Activated B cell treated with CpG ODN at 0.5 μM for 24 hours (primary cell): ENCODE measurements around the gene MXRA5. TPM values are rescaled to one million over a fixed set of nuclear protein-coding genes. Genes with fewer than 3 reads are reported as not detected.

Experiments
- ATAC-seq: fragments of 200-7000 bp; cut with Tn5 transposase; one replicate; pipeline ENCODE4 v1.10.0; 2021; ENCODE audit warnings: low read depth, mild to moderate bottlenecking, moderate library complexity
- CTCF ChIA-PET: fragments of 350-600 bp; sonication (Branson Sonifier 250); formaldehyde crosslinking; loops from one replicate; lab custom pipeline; 2021; ENCODE audit warnings: antibody characterized with exemption; lab: Charles Lee
- POLR2A ChIA-PET: fragments of 350-600 bp; sonication (Branson Sonifier 250); formaldehyde crosslinking; loops from one replicate; lab custom pipeline; 2021; ENCODE audit warnings: antibody characterized with exemption; lab: Charles Lee
- DNase-seq: peaks from one replicate; pipeline ENCODE4 v3.0.0; 2022
- H3K27ac Mint-ChIP-seq: one replicate; pipeline ENCODE4 v1.8.0; 2020; ENCODE audit warnings: mixed read lengths
- H3K27me3 Mint-ChIP-seq: one replicate; pipeline ENCODE4 v1.8.0; 2021; ENCODE audit warnings: mixed read lengths
- H3K36me3 Mint-ChIP-seq: one replicate; pipeline ENCODE4 v1.8.0; 2021; ENCODE audit warnings: low read depth, mixed read lengths
- H3K4me1 Mint-ChIP-seq: one replicate; pipeline ENCODE4 v1.8.0; 2021; ENCODE audit warnings: mixed read lengths
- H3K4me3 Mint-ChIP-seq: one replicate; pipeline ENCODE4 v1.8.0; 2020; ENCODE audit warnings: mild to moderate bottlenecking, mixed read lengths
- H3K9me3 Mint-ChIP-seq: one replicate; pipeline ENCODE4 v1.8.0; 2020; ENCODE audit warnings: mixed read lengths
- CTCF ChIP-seq: fragments of 200-600 bp; IDR thresholded peaks from one replicate; pipeline ENCODE4 v1.8.0; 2022; ENCODE audit warnings: antibody characterized with exemption, mild to moderate bottlenecking
- intact Hi-C: fragments of 100-400 bp; cut with micrococcal nuclease; formaldehyde crosslinking; loops from one replicate; pipeline ENCODE4 v1.15.1; 2024
- total RNA-seq: library from RNA; stranded (reverse); gene quantifications from 2 replicates; pipeline ENCODE4 v1.2.3, GENCODE V29; 2022

Gene MXRA5
- total RNA-seq, 1 donor from 2014 or later: not detected

- H3K4me1 Mint-ChIP-seq: no peaks in the 10 kb centered on the region
- H3K27me3 Mint-ChIP-seq: no peaks in the 10 kb centered on the region
- DNase-seq (no peak), ATAC-seq (no peak)
- no peaks in the 10 kb centered on the region for H3K36me3 Mint-ChIP-seq
- CTCF ChIA-PET: no interaction called here
- TF ChIP-seq CTCF: no peak
- intact Hi-C loops: no loop called here
- H3K4me3 Mint-ChIP-seq: no peak overlapping the region
- H3K27ac Mint-ChIP-seq: no peak overlapping the region
- no peaks in the 10 kb centered on the region for H3K9me3 Mint-ChIP-seq
- POLR2A ChIA-PET: no interaction called here
Measured at GRCh38 chrX:3326681-3327080, 19.8 kb downstream of the MXRA5 start.

- Mint-ChIP-seq H3K4me3 (no peak overlapping the region), H3K9me3 (no peaks in the 10 kb centered on the region), H3K4me1 (no peaks in the 10 kb centered on the region), H3K36me3 (no peaks in the 10 kb centered on the region), H3K27me3 (no peaks in the 10 kb centered on the region), H3K27ac (no peak overlapping the region)
- ChIA-PET POLR2A (no interaction called here), CTCF (no interaction called here)
- intact Hi-C loops: no loop called here
- no peak for DNase-seq
- no peak for TF ChIP-seq CTCF
- no peak for ATAC-seq
Measured at GRCh38 chrX:3320471-3321046, 25.9 kb downstream of the MXRA5 start.

- POLR2A ChIA-PET: no interaction called here
- no peaks in the 10 kb centered on the region for H3K9me3 Mint-ChIP-seq
- H3K36me3 Mint-ChIP-seq: no peaks in the 10 kb centered on the region
- H3K27me3 Mint-ChIP-seq: no peaks in the 10 kb centered on the region
- H3K4me3 Mint-ChIP-seq: no peak overlapping the region
- no peak for TF ChIP-seq CTCF
- CTCF ChIA-PET: no interaction called here
- H3K4me1 Mint-ChIP-seq: no peaks in the 10 kb centered on the region
- intact Hi-C loops: no loop called here
- ATAC-seq (no peak), DNase-seq (no peak)
- H3K27ac Mint-ChIP-seq: no peak overlapping the region
Measured at GRCh38 chrX:3317191-3317718, 29.2 kb downstream of the MXRA5 start.

DNA sequence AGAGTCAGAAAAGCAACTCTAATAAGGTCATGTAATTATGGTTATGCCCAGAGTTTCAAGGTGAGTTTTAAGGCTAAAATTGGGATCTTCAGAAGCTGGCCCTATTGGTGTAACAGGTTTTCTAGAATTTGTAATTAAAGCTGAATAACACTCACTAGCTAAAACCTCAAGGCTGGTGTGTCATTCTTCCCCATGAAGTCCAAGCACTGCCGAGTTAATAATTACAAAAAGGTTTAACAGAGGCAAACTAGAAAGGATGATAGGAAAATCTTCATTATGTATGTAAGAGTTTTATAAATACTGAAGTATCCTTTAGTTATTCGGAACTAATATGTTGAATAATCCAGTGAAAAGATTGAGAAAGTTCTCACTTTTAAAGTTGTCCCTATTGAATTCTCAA is 34.3 kb downstream of the MXRA5 start:
- Mint-ChIP-seq H3K4me3 (no peak overlapping the region), H3K9me3 (no peaks in the 10 kb centered on the region), H3K4me1 (no peaks in the 10 kb centered on the region), H3K36me3 (no peaks in the 10 kb centered on the region), H3K27me3 (no peaks in the 10 kb centered on the region), H3K27ac (no peak overlapping the region)
- POLR2A ChIA-PET: no interaction called here
- DNase-seq: no peak
- intact Hi-C loops: no loop called here
- CTCF ChIA-PET: no interaction called here
- no peak for ATAC-seq
- no peak for TF ChIP-seq CTCF

GRCh38 chrX:3307881-3308280 is 38.6 kb downstream of the MXRA5 start:
- no peak overlapping the region for H3K4me3 Mint-ChIP-seq
- intact Hi-C loops: no loop called here
- no peak overlapping the region for H3K27ac Mint-ChIP-seq
- no peaks in the 10 kb centered on the region for H3K27me3 Mint-ChIP-seq
- no peaks in the 10 kb centered on the region for H3K4me1 Mint-ChIP-seq
- POLR2A ChIA-PET: no interaction called here
- no peaks in the 10 kb centered on the region for H3K36me3 Mint-ChIP-seq
- H3K9me3 Mint-ChIP-seq: no peaks in the 10 kb centered on the region
- no peak for DNase-seq
- TF ChIP-seq CTCF: no peak
- CTCF ChIA-PET: no interaction called here
- ATAC-seq: no peak
